K562 (cell line): Measurements from ENCODE around the gene ZNRF3. TPM values are rescaled to one million over a fixed set of nuclear protein-coding genes. Genes with fewer than 3 reads are reported as not detected.

Source experiments
- CREB5 ChIP-seq: fragments of 250-450 bp; sonication (Bioruptor Pico); IDR thresholded peaks from 2 replicates; pipeline ENCODE4 v1.5.0; 2020; ENCODE audit warnings: mild to moderate bottlenecking
- CSDE1 ChIP-seq, 2 experiments: fragments of 450-650 bp; IDR thresholded peaks; 2 replicates each; pipeline ENCODE4 v1.6.1; 2016; ENCODE audit warnings: mild to moderate bottlenecking in 1 of 2
- FOXO4 ChIP-seq: fragments of 450-650 bp; formaldehyde crosslinking; IDR thresholded peaks from 2 replicates; pipeline ENCODE4 v1.4.0; 2020; ENCODE audit warnings: mild to moderate bottlenecking, moderate library complexity
- GTF2F1 ChIP-seq: IDR thresholded peaks from 2 replicates; pipeline ENCODE4 v1.6.1; 2011; ENCODE audit warnings: low read depth, low read length, improper control_type of control experiment
- HDAC3 ChIP-seq: fragments of 450-650 bp; IDR thresholded peaks from 2 replicates; pipeline ENCODE4 v1.6.1; 2018; ENCODE audit warnings: borderline replicate concordance, mild to moderate bottlenecking, moderate library complexity; ENCODE audit not compliant: partially characterized antibody
- JUN ChIP-seq, 2 experiments: sonication (generic) in 1 of 2; formaldehyde crosslinking in 1 of 2; IDR thresholded peaks; 2 replicates each; pipeline versions ENCODE4 v1.6.1 to v1.8.0; 2012 to 2022; ENCODE audit warnings: borderline replicate concordance in 2 of 2, mild to moderate bottlenecking in 2 of 2, improper control_type of control experiment in 1 of 2, low read depth in 1 of 2, low read length in 1 of 2, missing genetic modification reagents in 1 of 2
- NELFE ChIP-seq: IDR thresholded peaks from 2 replicates; pipeline ENCODE4 v1.6.1; 2011; ENCODE audit warnings: mild to moderate bottlenecking; ENCODE audit not compliant: insufficient read depth, insufficient read length
- NRF1 ChIP-seq, 2 experiments: fragments of 450-650 bp; IDR thresholded peaks in 1 of 2; conservative IDR thresholded peaks in 1 of 2; 2 replicates each; pipeline ENCODE4 v1.6.1; 2014; ENCODE audit warnings: mild to moderate bottlenecking in 2 of 2
- RBM34 ChIP-seq: fragments of 200-400 bp; formaldehyde crosslinking; IDR thresholded peaks from 2 replicates; pipeline ENCODE4 v1.6.1; 2018; ENCODE audit warnings: low read length, borderline replicate concordance; ENCODE audit not compliant: insufficient read depth
- SMARCC2 ChIP-seq: fragments of 450-650 bp; IDR thresholded peaks from 2 replicates; pipeline ENCODE4 v1.6.1; 2017; ENCODE audit warnings: antibody characterized with exemption, moderate library complexity, mild to moderate bottlenecking, low read depth
- SP2 ChIP-seq: IDR thresholded peaks from 2 replicates; pipeline ENCODE4 v1.6.1; 2011; ENCODE audit warnings: mild to moderate bottlenecking, low read depth, low read length, moderate library complexity; ENCODE audit not compliant: poor library complexity, severe bottlenecking; ENCODE audit errors: extremely low read depth
- STAG1 ChIP-seq: sonication (generic); formaldehyde crosslinking; IDR thresholded peaks from 2 replicates; pipeline ENCODE4 v1.5.0; 2020; ENCODE audit warnings: missing genetic modification reagents, borderline replicate concordance
- TAF9B ChIP-seq: fragments of 450-650 bp; IDR thresholded peaks from 2 replicates; pipeline ENCODE4 v1.6.1; 2018; ENCODE audit warnings: mild to moderate bottlenecking; ENCODE audit not compliant: partially characterized antibody
- ZC3H8 ChIP-seq: fragments of 450-650 bp; IDR thresholded peaks from 2 replicates; pipeline ENCODE4 v1.6.1; 2017
- ZNF197 ChIP-seq: fragments of 200-800 bp; sonication (Bioruptor generic); IDR thresholded peaks from 2 replicates; pipeline ENCODE4 v1.6.1; 2016; ENCODE audit warnings: low read depth, missing genetic modification characterization, missing compliant biosample characterization
- ZNF24 ChIP-seq: fragments of 450-650 bp; IDR thresholded peaks from 2 replicates; pipeline ENCODE4 v1.6.1; 2016
- ZNF277 ChIP-seq: fragments of 250-450 bp; sonication (Bioruptor Pico); IDR thresholded peaks from 2 replicates; pipeline ENCODE4 v1.8.0; 2022; ENCODE audit warnings: inconsistent platforms, mild to moderate bottlenecking, moderate library complexity, borderline replicate concordance
- ZNF431 ChIP-seq: sonication (generic); formaldehyde crosslinking; IDR thresholded peaks from 2 replicates; pipeline ENCODE4 v1.8.0; 2022; ENCODE audit warnings: mild to moderate bottlenecking, missing genetic modification reagents
- ZNF511 ChIP-seq: sonication (generic); formaldehyde crosslinking; IDR thresholded peaks from 2 replicates; pipeline ENCODE4 v1.8.0; 2022; ENCODE audit warnings: mild to moderate bottlenecking, missing genetic modification reagents
- ZNF77 ChIP-seq: fragments of 250-450 bp; sonication (Bioruptor Pico); IDR thresholded peaks from 2 replicates; pipeline ENCODE4 v1.5.0; 2020
- ZNF780A ChIP-seq: fragments of 250-450 bp; sonication (Bioruptor Pico); IDR thresholded peaks from 2 replicates; pipeline ENCODE4 v1.5.0; 2021; ENCODE audit warnings: mild to moderate bottlenecking
- polyA plus RNA-seq, 8 experiments: library from polyadenylated mRNA; depleted of rRNA in 4 of 8; stranded (reverse) in 5 of 8; unstranded in 3 of 8; fragments of >200 nt; fragmentation: Nextera tagmentation in 2 of 8; fragmentation: Illumina TruSeq in 1 of 8; extraction: Ambion mirVana in 2 of 8; extraction: Trizol in 1 of 8; gene quantifications; 2 replicates each; pipeline versions ENCODE4 v1.2.1 to v1.2.3, GENCODE V29; 2011 to 2014; ENCODE audit warnings: inconsistent platforms in 1 of 8, missing spikeins in 1 of 8
- total RNA-seq, 7 experiments: library from RNA; depleted of rRNA in 6 of 7; stranded (reverse); fragments of >200 nt in 6 of 7; fragmentation: Illumina TruSeq in 2 of 7; extraction: Trizol in 2 of 7; gene quantifications; 2 replicates each; pipeline versions ENCODE4 v1.2.1 to v1.2.3, GENCODE V29; 2011 to 2021; ENCODE audit warnings: low replicate concordance in 1 of 7

The ZNRF3 gene
- total and polyA plus RNA-seq, 9 of the 15 experiments (the other 6 are each of a cell fraction or from before 2014, with no cell fraction given), result 0.41 to 5.9 (median 1.7) TPM

- no peak for TF ChIP-seq SP2
- no peak for TF ChIP-seq STAG1 (CRISPR knock-in tag)
- no peak for TF ChIP-seq CREB5 (CRISPR knock-in tag)
- TF ChIP-seq ZC3H8, result no peak
- TF ChIP-seq ZNF780A (CRISPR knock-in tag), result no peak
- no peak for TF ChIP-seq RBM34
- no peak for TF ChIP-seq SMARCC2
- TF ChIP-seq ZNF197 (CRISPR knock-in tag), result 0 out of 2 replicates have a peak, but pooled peaks have one; percentile 53
- TF ChIP-seq FOXO4 (CRISPR knock-in tag), result no peak
- TF ChIP-seq HDAC3, result no peak
- TF ChIP-seq NRF1 (conservative IDR thresholded peaks at IDR 0.05 in 1 of 2, IDR thresholded peaks at IDR 0.05 in 1 of 2), result no peak
- no peak for TF ChIP-seq ZNF277 (CRISPR knock-in tag)
- 0 out of 2 replicates have a peak, but pooled peaks have one; percentile 24 for TF ChIP-seq JUN (IDR thresholded peaks at IDR 0.05; ENCODE audit: borderline replicate concordance, low read depth, low read length)
- no peak for TF ChIP-seq JUN (CRISPR knock-in tag; IDR thresholded peaks at IDR 0.05; ENCODE audit: borderline replicate concordance)
- TF ChIP-seq ZNF24, result no peak
- TF ChIP-seq ZNF431 (CRISPR knock-in tag), result no peak
- no peak for TF ChIP-seq CSDE1 (IDR thresholded peaks at IDR 0.05)
- TF ChIP-seq NELFE, result no peak
- TF ChIP-seq TAF9B, result no peak
- no peak for TF ChIP-seq ZNF511 (CRISPR knock-in tag)
- no peak for TF ChIP-seq ZNF77 (CRISPR knock-in tag)
- no peak for TF ChIP-seq GTF2F1
These were observed 200.7 kb downstream of the ZNRF3 start (continued) for GRCh38 chr22:29083933-29084591.
